Activated naive CD4-positive, alpha-beta T cell treated with anti-CD3 and anti-CD28 coated beads, Interleukin-2, amount 10 ng/mL, durations not matched to agents 7 days and 5 days (primary cell): ENCODE results near the gene YPEL4.
"Not testable (repeated sequence)": the region's sequence is repeated elsewhere in the genome, so short reads cannot be mapped to it uniquely, and the experiment has no call there.

ENCODE experiments used
- CTCF ChIA-PET: fragments of 350-600 bp; sonication (Branson Sonifier 250); formaldehyde crosslinking; loops from one replicate; lab custom pipeline; 2021; ENCODE audit warnings: antibody characterized with exemption; lab: Charles Lee
- DNase-seq: peaks from one replicate; pipeline ENCODE4 v3.0.0-alpha.2; 2020
- H3K27ac Mint-ChIP-seq: one replicate; pipeline ENCODE4 v1.8.0; 2021; ENCODE audit warnings: mild to moderate bottlenecking, moderate library complexity, mixed read lengths
- H3K27me3 Mint-ChIP-seq: one replicate; pipeline ENCODE4 v1.8.0; 2021; ENCODE audit warnings: mild to moderate bottlenecking, mixed read lengths
- H3K36me3 Mint-ChIP-seq: one replicate; pipeline ENCODE4 v1.8.0; 2021; ENCODE audit warnings: mixed read lengths
- H3K4me1 Mint-ChIP-seq: one replicate; pipeline ENCODE4 v1.8.0; 2021; ENCODE audit warnings: mixed read lengths
- H3K4me3 Mint-ChIP-seq: one replicate; pipeline ENCODE4 v1.8.0; 2021; ENCODE audit warnings: mild to moderate bottlenecking, moderate library complexity, mixed read lengths
- H3K9me3 Mint-ChIP-seq: one replicate; pipeline ENCODE4 v1.8.0; 2021; ENCODE audit warnings: mixed read lengths

Gene YPEL4

GRCh38 chr11:57659669-57660068 lies 10.0 kb upstream of the YPEL4 start:
- H3K36me3 Mint-ChIP-seq = peaks cover 36% of the 10 kb centered on the region
- no peaks in the 10 kb centered on the region for H3K9me3 Mint-ChIP-seq
- H3K27me3 Mint-ChIP-seq = no peaks in the 10 kb centered on the region
- H3K27ac Mint-ChIP-seq = no peak overlapping the region
- no peak for DNase-seq
- CTCF ChIA-PET = no interaction called here
- H3K4me3 Mint-ChIP-seq = no peak overlapping the region
- peaks cover 44% of the 10 kb centered on the region for H3K4me1 Mint-ChIP-seq

- peak overlapping the region; percentile 93 for H3K4me3 Mint-ChIP-seq
- no peaks in the 10 kb centered on the region for H3K9me3 Mint-ChIP-seq
- CTCF ChIA-PET = interaction anchor here (1.2 to 2.3 kb wide), 3 partner anchors 14 to 142 kb away, joined by 3 to 6 read pairs (median 3); partner anchors contain the start of gene UBE2L6
- H3K36me3 Mint-ChIP-seq = peaks cover 36% of the 10 kb centered on the region
- H3K27ac Mint-ChIP-seq = peak overlapping the region; percentile 89
- no peaks in the 10 kb centered on the region for H3K27me3 Mint-ChIP-seq
- peaks cover 48% of the 10 kb centered on the region for H3K4me1 Mint-ChIP-seq
- DNase-seq = no peak
Measured at GRCh38 chr11:57658023-57658361, 8.3 kb upstream of the YPEL4 start.

GRCh38 chr11:57657194-57658022 lies 7.7 kb upstream of the YPEL4 start, which contains the start of gene CLP1:
CLP1 (plus strand) TSS chr11:57657762; CDS start chr11:57659477, 1,715 bp downstream.
- H3K4me3 Mint-ChIP-seq = peak within 1 kb of the TSS; percentile 93
- H3K36me3 Mint-ChIP-seq = peaks cover 31% of the 10 kb centered on the region
- peaks cover 49% of the 10 kb centered on the region for H3K4me1 Mint-ChIP-seq
- H3K9me3 Mint-ChIP-seq = no peaks in the 10 kb centered on the region
- CTCF ChIA-PET = interaction anchor here (0.6 to 2.3 kb wide), 5 partner anchors 13 to 143 kb away, joined by 3 to 6 read pairs (median 3); partner anchors contain the start of gene UBE2L6
- peak; percentile 100 for DNase-seq
- H3K27ac Mint-ChIP-seq = peak within 1 kb of the TSS; percentile 89
- no peaks in the 10 kb centered on the region for H3K27me3 Mint-ChIP-seq

GRCh38 chr11:57656885-57657193 lies 7.1 kb upstream of the YPEL4 start:
- Mint-ChIP-seq H3K36me3 (peaks cover 27% of the 10 kb centered on the region), H3K4me1 (peaks cover 53% of the 10 kb centered on the region), H3K4me3 (peak overlapping the region; percentile 93), H3K27ac (peak overlapping the region; percentile 89), H3K27me3 (no peaks in the 10 kb centered on the region), H3K9me3 (no peaks in the 10 kb centered on the region)
- CTCF ChIA-PET = interaction anchor here (0.6 to 2.3 kb wide), 4 partner anchors 12 to 130 kb away, joined by 3 to 6 read pairs (median 4); partner anchors contain the start of gene UBE2L6
- DNase-seq = no peak

- Mint-ChIP-seq H3K4me3 (no peak overlapping the region), H3K27me3 (peaks cover 24% of the 10 kb centered on the region), H3K4me1 (peaks cover 66% of the 10 kb centered on the region), H3K9me3 (no peaks in the 10 kb centered on the region), H3K27ac (peak overlapping the region; percentile 82), H3K36me3 (peaks cover 5% of the 10 kb centered on the region)
- DNase-seq = no peak
- CTCF ChIA-PET = interaction anchor here (1.4 to 1.7 kb wide), 2 partner anchors 8 to 12 kb away, joined by 3 to 6 read pairs; no protein-coding TSS in a partner anchor
Measured at GRCh38 chr11:57653163-57653562, 3.5 kb upstream of the YPEL4 start.

GRCh38 chr11:57652662-57653061 lies 3.0 kb upstream of the YPEL4 start:
- Mint-ChIP-seq H3K27ac (peak overlapping the region; percentile 82), H3K36me3 (peaks cover 2% of the 10 kb centered on the region), H3K9me3 (no peaks in the 10 kb centered on the region), H3K4me3 (peak overlapping the region; percentile 35), H3K4me1 (peaks cover 67% of the 10 kb centered on the region), H3K27me3 (peaks cover 29% of the 10 kb centered on the region)
- CTCF ChIA-PET = interaction anchor here (0.8 to 1.7 kb wide), 3 partner anchors 12 to 148 kb away, joined by 3 to 6 read pairs (median 3); no protein-coding TSS in a partner anchor
- no peak for DNase-seq

GRCh38 chr11:57652230-57652629 lies 2.5 kb upstream of the YPEL4 start:
- H3K4me3 Mint-ChIP-seq = peak overlapping the region; percentile 35
- peak overlapping the region; percentile 82 for H3K27ac Mint-ChIP-seq
- CTCF ChIA-PET = interaction anchor here (0.8 to 1.7 kb wide), 3 partner anchors 11 to 148 kb away, joined by 3 to 6 read pairs (median 3); no protein-coding TSS in a partner anchor
- peaks cover 65% of the 10 kb centered on the region for H3K4me1 Mint-ChIP-seq
- not testable (repeated sequence) for H3K9me3 Mint-ChIP-seq, H3K36me3 Mint-ChIP-seq
- H3K27me3 Mint-ChIP-seq = peaks cover 33% of the 10 kb centered on the region
- DNase-seq = peak; percentile 54

- CTCF ChIA-PET = interaction anchor here (1.5 to 1.7 kb wide), 2 partner anchors 10 to 149 kb away, joined by 3 to 6 read pairs; no protein-coding TSS in a partner anchor
- no peaks in the 10 kb centered on the region for H3K36me3 Mint-ChIP-seq
- peaks cover 65% of the 10 kb centered on the region for H3K4me1 Mint-ChIP-seq
- no peak for DNase-seq
- H3K4me3 Mint-ChIP-seq = no peak overlapping the region
- no peak overlapping the region for H3K27ac Mint-ChIP-seq
- no peaks in the 10 kb centered on the region for H3K9me3 Mint-ChIP-seq
- H3K27me3 Mint-ChIP-seq = peaks cover 41% of the 10 kb centered on the region
Measured at GRCh38 chr11:57651408-57651807, 1.7 kb upstream of the YPEL4 start.

GRCh38 chr11:57650739-57651090 lies 1.0 kb upstream of the YPEL4 start:
- Mint-ChIP-seq H3K27ac (peak overlapping the region; percentile 17), H3K36me3 (no peaks in the 10 kb centered on the region), H3K4me3 (no peak overlapping the region), H3K9me3 (no peaks in the 10 kb centered on the region), H3K4me1 (peaks cover 67% of the 10 kb centered on the region), H3K27me3 (peaks cover 48% of the 10 kb centered on the region)
- CTCF ChIA-PET = no interaction called here
- no peak for DNase-seq

GRCh38 chr11:57648801-57649735 lies 644 bp downstream of the YPEL4 start:
- no peaks in the 10 kb centered on the region for H3K9me3 Mint-ChIP-seq
- H3K27me3 Mint-ChIP-seq = peaks cover 61% of the 10 kb centered on the region
- CTCF ChIA-PET = interaction anchor here (0.7 to 2.5 kb wide), 8 partner anchors 10 to 192 kb away, joined by 3 to 8 read pairs (median 4); no protein-coding TSS in a partner anchor
- peak; percentile 22 for DNase-seq
- H3K27ac Mint-ChIP-seq = no peak overlapping the region
- H3K4me1 Mint-ChIP-seq = peaks cover 65% of the 10 kb centered on the region
- peak overlapping the region; percentile 69 for H3K4me3 Mint-ChIP-seq
- H3K36me3 Mint-ChIP-seq = no peaks in the 10 kb centered on the region

- H3K27ac Mint-ChIP-seq = no peak overlapping the region
- CTCF ChIA-PET = interaction anchor here (0.7 to 2.5 kb wide), 7 partner anchors 9 to 191 kb away, joined by 3 to 8 read pairs (median 5); no protein-coding TSS in a partner anchor
- H3K4me1 Mint-ChIP-seq = peaks cover 63% of the 10 kb centered on the region
- peak; percentile 24 for DNase-seq
- no peaks in the 10 kb centered on the region for H3K36me3 Mint-ChIP-seq
- H3K27me3 Mint-ChIP-seq = peaks cover 66% of the 10 kb centered on the region
- H3K4me3 Mint-ChIP-seq = peak overlapping the region; percentile 69
- no peaks in the 10 kb centered on the region for H3K9me3 Mint-ChIP-seq
Measured at GRCh38 chr11:57647960-57648800, 1.5 kb downstream of the YPEL4 start.

GRCh38 chr11:57647372-57647771 lies 2.3 kb downstream of the YPEL4 start:
- CTCF ChIA-PET = interaction anchor here (1.2 to 2.5 kb wide), 4 partner anchors 120 to 174 kb away, joined by 4 to 8 read pairs (median 6); no protein-coding TSS in a partner anchor
- H3K9me3 Mint-ChIP-seq = no peaks in the 10 kb centered on the region
- peaks cover 74% of the 10 kb centered on the region for H3K27me3 Mint-ChIP-seq
- no peak overlapping the region for H3K27ac Mint-ChIP-seq
- no peak overlapping the region for H3K4me3 Mint-ChIP-seq
- DNase-seq = no peak
- H3K36me3 Mint-ChIP-seq = no peaks in the 10 kb centered on the region
- peaks cover 55% of the 10 kb centered on the region for H3K4me1 Mint-ChIP-seq

GRCh38 chr11:57646799-57647303 lies 2.9 kb downstream of the YPEL4 start:
- Mint-ChIP-seq H3K27ac (no peak overlapping the region), H3K27me3 (peaks cover 74% of the 10 kb centered on the region), H3K4me3 (no peak overlapping the region), H3K36me3 (no peaks in the 10 kb centered on the region), H3K9me3 (no peaks in the 10 kb centered on the region), H3K4me1 (peaks cover 51% of the 10 kb centered on the region)
- DNase-seq = no peak
- CTCF ChIA-PET = interaction anchor here (0.7 to 2.5 kb wide), 5 partner anchors 79 to 174 kb away, joined by 3 to 8 read pairs (median 5); partner anchors contain the start of gene UBE2L6
